Hepatocyte (in vitro differentiated cells): Measurements from ENCODE around the gene SKP1.

ENCODE experiments used
- CTCF ChIP-seq: fragments of 200-600 bp; sonication (generic); IDR thresholded peaks from 2 replicates; pipeline ENCODE4 v1.5.1; 2016; ENCODE audit warnings: antibody characterized with exemption, mild to moderate bottlenecking; ENCODE audit not compliant: poor library complexity
- EZH2 ChIP-seq: fragments of 200-600 bp; sonication (generic); IDR thresholded peaks from 2 replicates; pipeline ENCODE4 v1.6.1; 2016; ENCODE audit warnings: antibody characterized with exemption, mild to moderate bottlenecking, borderline replicate concordance
- EZH2phosphoT487 ChIP-seq: fragments of 200-600 bp; sonication (generic); IDR thresholded peaks from one replicate; pipeline ENCODE4 v1.6.1; 2018; ENCODE audit warnings: antibody characterized with exemption, mild to moderate bottlenecking, low read depth, moderate library complexity; ENCODE audit not compliant: unreplicated experiment, severe bottlenecking

- TF ChIP-seq CTCF = no peak
- no peak for TF ChIP-seq EZH2
- no peak for TF ChIP-seq EZH2phosphoT487
These were observed 51.4 kb downstream of the SKP1 start for GRCh38 chr5:134125039-134126015.
